Measurements from ENCODE around the gene TCF23.
"Not testable (repeated sequence)": the region's sequence is repeated elsewhere in the genome, so short reads cannot be mapped to it uniquely, and the experiment has no call there.

TCF23 gene

GRCh38 chr2:27191070-27191829 is 42.4 kb downstream of the TCF23 start:
- DNase-seq = peak; percentile 58

DNA sequence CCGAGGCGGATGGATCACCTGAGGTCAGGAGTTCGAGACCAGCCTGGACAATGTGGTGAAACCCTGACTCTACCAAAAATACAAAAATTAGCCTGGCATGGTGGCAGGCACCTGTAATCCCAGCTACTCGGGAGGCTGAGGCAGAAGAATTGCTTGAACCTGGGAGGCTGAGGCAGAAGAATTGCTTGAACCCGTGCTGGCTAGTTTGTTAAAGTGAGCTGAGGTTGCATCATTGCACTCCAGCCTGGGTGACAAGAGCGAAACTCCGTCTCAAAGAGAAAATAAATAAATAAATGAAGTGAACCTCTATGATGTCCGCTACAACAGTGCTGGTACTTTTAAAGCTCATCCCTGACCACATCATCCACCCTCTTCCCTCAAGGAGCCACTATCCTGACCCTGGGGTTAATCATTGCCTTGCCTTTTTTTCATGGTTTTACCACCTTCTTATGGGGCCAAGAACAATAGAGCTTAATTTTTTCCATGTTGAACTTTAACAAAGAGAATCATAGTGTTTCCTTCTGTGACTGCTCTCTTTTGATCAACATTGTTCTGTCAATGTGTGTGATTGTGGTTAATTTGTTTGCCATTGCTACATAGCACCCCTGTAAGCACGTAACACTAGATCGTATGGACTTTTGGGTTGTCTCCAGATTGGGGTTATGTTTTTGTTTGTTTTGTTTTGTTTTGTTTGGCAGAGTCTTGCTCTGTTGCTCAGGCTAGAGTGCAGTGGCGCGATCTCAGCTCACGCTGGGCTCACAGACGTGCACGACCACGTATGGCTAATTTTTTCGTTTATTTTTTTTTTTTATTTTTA is 45.9 kb downstream of the TCF23 start:
- no peak for DNase-seq

GRCh38 chr2:27195799-27196198 is 47.0 kb downstream of the TCF23 start:
- not testable (repeated sequence) for DNase-seq

GRCh38 chr2:27198068-27198467 is 49.3 kb downstream of the TCF23 start:
- not testable (repeated sequence) for DNase-seq

GRCh38 chr2:27198627-27199026 is 49.8 kb downstream of the TCF23 start:
- no peak for DNase-seq

DNA sequence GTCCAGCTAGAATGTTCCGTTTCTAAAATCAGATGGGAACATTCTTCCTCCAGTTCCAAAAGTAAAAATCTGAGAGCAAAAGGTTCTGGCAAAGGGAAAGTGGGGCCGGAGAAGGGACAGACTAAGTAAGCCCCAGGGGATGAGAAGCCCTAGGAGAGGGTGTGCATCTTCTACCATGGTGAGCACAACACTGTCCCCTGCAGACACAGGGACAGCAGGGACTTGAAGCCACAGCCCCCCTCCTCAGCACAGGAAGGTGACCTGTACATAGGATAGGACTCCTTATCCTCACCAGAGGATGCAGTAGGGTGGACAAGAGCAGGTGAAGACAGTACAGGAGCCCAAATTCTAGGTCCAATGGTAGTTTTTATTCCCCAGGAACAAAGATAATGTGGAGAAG is 50.4 kb downstream of the TCF23 start:
- no peak for DNase-seq

- DNase-seq = no peak
These were observed 52.9 kb downstream of the TCF23 start for GRCh38 chr2:27201675-27202074.

GRCh38 chr2:27202854-27203253 is 54.0 kb downstream of the TCF23 start:
- no peak for DNase-seq

- no peak for DNase-seq
These were observed 54.9 kb downstream of the TCF23 start for GRCh38 chr2:27203741-27204140.

DNA sequence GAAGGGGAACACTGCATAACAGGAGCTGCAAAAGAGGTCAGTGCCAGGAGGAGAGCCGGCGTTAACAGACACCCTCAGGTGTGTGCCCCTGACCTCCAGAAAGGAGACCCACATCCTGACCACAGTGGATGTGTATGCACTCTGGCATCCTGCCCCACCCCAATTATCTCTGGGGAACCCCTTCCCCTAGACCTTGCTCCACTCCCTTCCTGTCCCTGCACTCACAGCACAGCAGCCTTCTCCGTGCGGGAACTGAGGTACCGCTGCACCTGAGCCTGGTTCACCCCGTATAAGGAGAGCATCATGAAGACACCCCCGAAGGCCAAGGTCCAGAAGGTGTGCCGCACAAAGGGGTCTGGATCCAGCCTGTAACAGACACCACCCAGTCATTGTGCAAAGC is 55.8 kb downstream of the TCF23 start:
- DNase-seq = no peak

- DNase-seq = no peak
These were observed 56.4 kb downstream of the TCF23 start for GRCh38 chr2:27205206-27205605.

DNA sequence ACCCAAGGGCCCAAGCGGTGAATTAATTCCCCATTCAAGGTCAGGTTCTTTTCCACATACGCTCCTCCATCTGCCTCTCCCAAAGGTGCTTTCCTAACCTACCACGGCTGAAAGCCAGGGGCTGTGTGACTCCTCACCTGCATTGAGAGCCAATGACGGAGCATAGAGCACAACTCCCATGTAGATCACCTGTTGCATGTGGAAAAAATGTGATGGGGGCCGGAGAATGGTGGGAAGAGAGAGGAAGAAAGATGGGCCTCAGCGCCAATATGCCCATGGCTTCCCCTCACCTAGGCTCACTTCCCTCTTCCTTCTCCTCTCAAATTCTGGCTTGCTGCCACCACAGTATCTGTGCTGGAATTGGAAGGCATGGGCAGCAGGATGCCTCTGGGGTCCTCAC is 57.5 kb downstream of the TCF23 start:
- DNase-seq = no peak

All from midbrain (tissue), 1 donor.